Gastrocnemius medialis (tissue), 4 donors: Measurements from ENCODE around the gene OGT. TPM values are rescaled to one million over a fixed set of nuclear protein-coding genes. Genes with fewer than 3 reads are reported as not detected.
"Not testable (repeated sequence)": the region's sequence is repeated elsewhere in the genome, so short reads cannot be mapped to it uniquely, and the experiment has no call there.

ENCODE experiments used
- ATAC-seq, 2 donors: fragments of 150-250 bp; one replicate each; pipeline ENCODE4 v1.9.1; 2016
- DNase-seq, 2 donors: peaks; one replicate each; pipeline ENCODE4 v3.0.0-alpha.2; 2019
- H3K27ac ChIP-seq, 4 donors: fragments of 200-600 bp; sonication (generic); 1 replicate in 1 of 4; 2 replicates in 3 of 4; pipeline ENCODE4 v1.5.1; 2016 to 2018; ENCODE audit warnings: mild to moderate bottlenecking in 2 of 4, moderate library complexity in 1 of 4
- H3K27me3 ChIP-seq, 3 donors: fragments of 200-600 bp; sonication (generic) in 2 of 3; 1 replicate in 1 of 3; 2 replicates in 2 of 3; pipeline versions ENCODE4 v1.5.1 to v1.6.0; 2016 to 2019; ENCODE audit warnings: mild to moderate bottlenecking in 1 of 3, moderate library complexity in 1 of 3
- H3K36me3 ChIP-seq, 2 donors: fragments of 200-600 bp; sonication (generic) in 1 of 2; one replicate each; pipeline ENCODE4 v1.5.1; 2017 to 2018
- H3K4me1 ChIP-seq, 2 donors: fragments of 200-600 bp; sonication (generic) in 1 of 2; one replicate each; pipeline ENCODE4 v1.5.1; 2016 to 2017; ENCODE audit warnings: mild to moderate bottlenecking in 2 of 2
- H3K4me3 ChIP-seq, 4 donors: fragments of 200-600 bp; sonication (generic) in 3 of 4; 1 replicate in 1 of 4; 2 replicates in 3 of 4; pipeline ENCODE4 v1.5.1; 2016 to 2019; ENCODE audit warnings: mild to moderate bottlenecking in 2 of 4
- H3K9me3 ChIP-seq, 3 donors: fragments of 200-600 bp; sonication (generic) in 2 of 3; 1 replicate in 1 of 3; 2 replicates in 2 of 3; pipeline ENCODE4 v1.5.1; 2016 to 2019
- CTCF ChIP-seq, 5 experiments: fragments of 450-650 bp in 3 of 5; fragments of 200-600 bp in 2 of 5; sonication (generic) in 2 of 5; IDR thresholded peaks in 4 of 5; conservative IDR thresholded peaks in 1 of 5; 1 replicate in 4 of 5; 2 replicates in 1 of 5; pipeline ENCODE4 v1.5.1; 2016 to 2019; ENCODE audit warnings: antibody characterized with exemption in 5 of 5, mild to moderate bottlenecking in 3 of 5, moderate library complexity in 3 of 5
- POLR2A ChIP-seq, 2 donors: fragments of 450-650 bp; IDR thresholded peaks; one replicate each; pipeline ENCODE4 v1.6.1; 2017; ENCODE audit warnings: antibody characterized with exemption in 2 of 2, mild to moderate bottlenecking in 2 of 2, moderate library complexity in 2 of 2
- in situ Hi-C, 4 donors: fragments of 200-750 bp; cut with MboI; loops; one replicate each; pipeline versions ENCODE4 v1.15.0 to v1.8.0; 2017; ENCODE audit warnings: low sequenced_read_pairs in 4 of 4
- intact Hi-C: fragments of 100-400 bp; cut with DNase I; formaldehyde crosslinking; loops from one replicate; pipeline ENCODE4 v1.15.1; 2023; ENCODE audit warnings: low total_unique reads
- total RNA-seq, 4 donors: library from RNA; depleted of rRNA; stranded (reverse); fragments of >200 nt; gene quantifications; one replicate each; pipeline versions ENCODE4 v1.1.0 to v1.2.3, GENCODE V29; 2016

OGT gene
- total RNA-seq, 4 donors from 2014 or later: 34.5 to 146 (median 62.1) TPM

GRCh38 chrX:71606536-71607216 lies 73.8 kb downstream of the OGT start:
- ATAC-seq: peak in 1 of 2 donors; percentile 67
- Histone ChIP-seq H3K27ac (peak overlapping the region in 2 of 4 donors; percentile 20 to 42), H3K4me1 (peaks cover 13 to 20% of the 10 kb centered on the region in 2 donors), H3K27me3 (no peaks in the 10 kb centered on the region), H3K9me3 (peaks cover 0 to 5% (median 0%) of the 10 kb centered on the region in 3 donors), H3K36me3 (peaks cover 0 to 45% of the 10 kb centered on the region in 2 donors), H3K4me3 (no peak overlapping the region)
- in situ Hi-C loops (no loop called here), intact Hi-C loops (no loop called here)
- no peak for TF ChIP-seq CTCF (IDR thresholded peaks at IDR 0.05 in 4 of 5, conservative IDR thresholded peaks at IDR 0.05 in 1 of 5)
- TF ChIP-seq POLR2A (IDR thresholded peaks at IDR 0.05): no peak
- DNase-seq: no peak

- ATAC-seq: peak in 1 of 2 donors; percentile 52
- peaks cover 0 to 49% of the 10 kb centered on the region in 2 donors for H3K36me3 ChIP-seq
- in situ Hi-C loops: no loop called here
- peaks cover 0 to 5% (median 0%) of the 10 kb centered on the region in 3 donors for H3K9me3 ChIP-seq
- no peak overlapping the region for H3K4me3 ChIP-seq
- peak overlapping the region in 2 of 4 donors; percentile 15 to 42 for H3K27ac ChIP-seq
- H3K4me1 ChIP-seq: peaks cover 13 to 20% of the 10 kb centered on the region in 2 donors
- DNase-seq: no peak
- intact Hi-C loops: no loop called here
- H3K27me3 ChIP-seq: no peaks in the 10 kb centered on the region
- TF ChIP-seq CTCF (IDR thresholded peaks at IDR 0.05 in 4 of 5, conservative IDR thresholded peaks at IDR 0.05 in 1 of 5): no peak
- TF ChIP-seq POLR2A (IDR thresholded peaks at IDR 0.05): no peak
These were observed 74.6 kb downstream of the OGT start for GRCh38 chrX:71607488-71607887.

- H3K27ac ChIP-seq: no peak overlapping the region
- H3K4me1 ChIP-seq: peaks cover 13 to 20% of the 10 kb centered on the region in 2 donors
- no peaks in the 10 kb centered on the region for H3K27me3 ChIP-seq
- ATAC-seq: no peak
- intact Hi-C loops (no loop called here), in situ Hi-C loops (no loop called here)
- peaks cover 0 to 62% of the 10 kb centered on the region in 2 donors for H3K36me3 ChIP-seq
- no peak for TF ChIP-seq POLR2A (IDR thresholded peaks at IDR 0.05)
- no peak for TF ChIP-seq CTCF (IDR thresholded peaks at IDR 0.05 in 4 of 5, conservative IDR thresholded peaks at IDR 0.05 in 1 of 5)
- H3K9me3 ChIP-seq: no peaks in the 10 kb centered on the region
- no peak for DNase-seq
- no peak overlapping the region for H3K4me3 ChIP-seq
These were observed 76.3 kb downstream of the OGT start for GRCh38 chrX:71609095-71609750.

GRCh38 chrX:71611736-71612135 lies 78.8 kb downstream of the OGT start:
- H3K4me3 ChIP-seq, H3K27ac ChIP-seq, H3K27me3 ChIP-seq, intact Hi-C loops, in situ Hi-C loops, DNase-seq, ATAC-seq, H3K9me3 ChIP-seq: not testable (repeated sequence)
- Histone ChIP-seq H3K4me1 (peaks cover 9 to 11% of the 10 kb centered on the region in 2 donors), H3K36me3 (peaks cover 0 to 43% of the 10 kb centered on the region in 2 donors)

GRCh38 chrX:71612256-71612655 lies 79.4 kb downstream of the OGT start:
- peaks cover 0 to 43% of the 10 kb centered on the region in 2 donors for H3K36me3 ChIP-seq
- peaks cover 4 to 5% of the 10 kb centered on the region in 2 donors for H3K4me1 ChIP-seq
- ATAC-seq (no peak), DNase-seq (no peak)
- H3K27ac ChIP-seq: no peak overlapping the region
- no peaks in the 10 kb centered on the region for H3K27me3 ChIP-seq
- in situ Hi-C loops (no loop called here), intact Hi-C loops (no loop called here)
- no peak overlapping the region for H3K4me3 ChIP-seq
- no peaks in the 10 kb centered on the region for H3K9me3 ChIP-seq
- TF ChIP-seq CTCF (IDR thresholded peaks at IDR 0.05 in 4 of 5, conservative IDR thresholded peaks at IDR 0.05 in 1 of 5) (no peak), POLR2A (IDR thresholded peaks at IDR 0.05) (no peak)
